HCT116 (cell line): ENCODE results near the gene SPTBN1. TPM values are rescaled to one million over a fixed set of nuclear protein-coding genes. Genes with fewer than 3 reads are reported as not detected.

ENCODE experiments used
- ATAC-seq: fragments of 200-7000 bp; cut with Tn5 transposase; 2 replicates; pipeline ENCODE4 v1.9.1; 2020; ENCODE audit warnings: mild to moderate bottlenecking, moderate library complexity
- BruUV-seq: library from RNA; stranded (reverse); fragments of 400-500 nt; replicated peaks from 2 replicates; lab custom pipeline; 2021; lab: Mats Ljungman, UMichigan
- CTCF ChIA-PET: fragments of 300-600 bp; sonication (Branson Sonifier 250); formaldehyde crosslinking; loops from one replicate; lab custom pipeline; 2021; ENCODE audit warnings: antibody characterized with exemption; lab: Charles Lee
- POLR2A ChIA-PET: fragments of 300-600, 350-600 bp; sonication (Branson Sonifier 250); formaldehyde crosslinking; loops from one replicate; lab custom pipeline; 2021; ENCODE audit warnings: antibody characterized with exemption; lab: Charles Lee
- RAD21 ChIA-PET, 2 experiments: fragments of 300-600 bp; sonication (Branson Sonifier 250); formaldehyde crosslinking; loops; one replicate each; lab custom pipeline; 2023; ENCODE audit warnings: low total read pairs in 2 of 2; ENCODE audit not compliant: uncharacterized antibody in 2 of 2, unreplicated experiment in 2 of 2, low non-redundant PET in 1 of 2; lab: Charles Lee
- DNase-seq: peaks from one replicate; pipeline ENCODE4 v3.0.0-alpha.2; 2010; ENCODE audit warnings: low read depth, low spot score
- H2AFZ ChIP-seq: fragments of 200-600 bp; shearing (Covaris generic), sonication (generic); 2 replicates; pipeline ENCODE4 v1.6.1; 2017; ENCODE audit warnings: low read depth, mixed run types, mixed read lengths, antibody characterized with exemption, low read length; ENCODE audit not compliant: poor library complexity, severe bottlenecking
- H3K27ac ChIP-seq: 2 replicates; pipeline ENCODE4 v1.5.1; 2012; ENCODE audit warnings: low read depth, low read length
- H3K27me3 ChIP-seq: fragments of 200-600 bp; sonication (generic); 2 replicates; pipeline ENCODE4 v1.6.1; 2016; ENCODE audit warnings: mixed run types, low read length, mixed read lengths; ENCODE audit not compliant: insufficient read depth
- H3K36me3 ChIP-seq, 2 experiments: fragments of 200-500 bp in 1 of 2; fragments of 200-600 bp in 1 of 2; sonication (Bioruptor generic) in 1 of 2; sonication (generic) in 1 of 2; 2 replicates each; pipeline versions ENCODE4 v1.5.1 to v1.6.1; 2014 to 2016; ENCODE audit warnings: low read length in 2 of 2, inconsistent platforms in 1 of 2, mixed read lengths in 1 of 2, mixed run types in 1 of 2; ENCODE audit not compliant: insufficient read depth in 2 of 2, control insufficient read depth in 1 of 2
- H3K4me1 ChIP-seq, 2 experiments: fragments of 200-600 bp in 1 of 2; sonication (generic) in 1 of 2; 2 replicates each; pipeline versions ENCODE4 v1.5.1 to v1.6.1; 2012 to 2017; ENCODE audit warnings: low read length in 2 of 2, inconsistent platforms in 1 of 2, mild to moderate bottlenecking in 1 of 2, mixed read lengths in 1 of 2, mixed run types in 1 of 2, moderate library complexity in 1 of 2; ENCODE audit not compliant: insufficient read depth in 2 of 2, control insufficient read depth in 1 of 2
- H3K4me2 ChIP-seq: fragments of 200-600 bp; sonication (generic); 2 replicates; pipeline ENCODE4 v1.6.1; 2017; ENCODE audit warnings: mixed run types, low read length, mixed read lengths
- H3K4me3 ChIP-seq, 2 experiments: fragments of 200-600 bp in 1 of 2; sonication (generic) in 1 of 2; replicated peaks in 1 of 2; 2 replicates each; pipeline ENCODE4 v1.5.1; 2011 to 2016; ENCODE audit warnings: low read length in 2 of 2, control low read depth in 1 of 2, low read depth in 1 of 2, mild to moderate bottlenecking in 1 of 2, mixed read lengths in 1 of 2, mixed run types in 1 of 2
- H3K79me2 ChIP-seq: fragments of 200-600 bp; sonication (generic); 2 replicates; pipeline ENCODE4 v1.6.1; 2017; ENCODE audit warnings: mild to moderate bottlenecking, mixed run types, low read length, moderate library complexity, mixed read lengths; ENCODE audit not compliant: insufficient read depth
- H3K9ac ChIP-seq: fragments of 200-600 bp; sonication (generic); 2 replicates; pipeline ENCODE4 v1.6.1; 2016; ENCODE audit warnings: low read length, mixed read lengths
- H3K9me2 ChIP-seq: fragments of 200-600 bp; sonication (generic), shearing (Covaris generic); 2 replicates; pipeline ENCODE4 v1.6.1; 2017; ENCODE audit warnings: mixed run types, mild to moderate bottlenecking, moderate library complexity; ENCODE audit not compliant: insufficient read depth
- H3K9me3 ChIP-seq, 2 experiments: fragments of 200-500 bp in 1 of 2; fragments of 200-600 bp in 1 of 2; sonication (Bioruptor generic) in 1 of 2; sonication (generic) in 1 of 2; 2 replicates each; pipeline ENCODE4 v1.6.1; 2014 to 2017; ENCODE audit warnings: low read length in 2 of 2, mixed read lengths in 2 of 2, inconsistent platforms in 1 of 2, low read depth in 1 of 2, mild to moderate bottlenecking in 1 of 2, mixed run types in 1 of 2, moderate library complexity in 1 of 2; ENCODE audit not compliant: control insufficient read depth in 1 of 2, insufficient read depth in 1 of 2
- H4K20me1 ChIP-seq: fragments of 200-600 bp; sonication (generic), shearing (Covaris generic); 2 replicates; pipeline ENCODE4 v1.6.1; 2017; ENCODE audit warnings: mixed run types, mild to moderate bottlenecking, moderate library complexity; ENCODE audit not compliant: insufficient read depth
- CBX3 ChIP-seq: IDR thresholded peaks from 2 replicates; pipeline ENCODE4 v1.6.1; 2012; ENCODE audit warnings: low read depth
- CTCF ChIP-seq, 3 experiments: fragments of 200-600 bp in 1 of 3; sonication (generic) in 1 of 3; IDR thresholded peaks in 2 of 3; conservative IDR thresholded peaks in 1 of 3; 2 replicates each; pipeline ENCODE4 v1.5.1; 2012 to 2017; ENCODE audit warnings: low read depth in 2 of 3, low read length in 2 of 3, antibody characterized with exemption in 1 of 3, borderline replicate concordance in 1 of 3, control low read depth in 1 of 3, mild to moderate bottlenecking in 1 of 3, mixed read lengths in 1 of 3, mixed run types in 1 of 3, moderate library complexity in 1 of 3; ENCODE audit not compliant: insufficient read depth in 1 of 3
- EGR1 ChIP-seq: IDR thresholded peaks from 2 replicates; pipeline ENCODE4 v1.6.1; 2012; ENCODE audit warnings: low read depth
- ELF1 ChIP-seq: IDR thresholded peaks from 2 replicates; pipeline ENCODE4 v1.6.1; 2012; ENCODE audit warnings: low read depth, borderline replicate concordance
- EZH2 ChIP-seq: fragments of 200-600 bp; sonication (generic); IDR thresholded peaks from 2 replicates; pipeline ENCODE4 v1.6.1; 2017; ENCODE audit warnings: antibody characterized with exemption, mixed run types
- EZH2phosphoT487 ChIP-seq: fragments of 200-600 bp; IDR thresholded peaks from 2 replicates; pipeline ENCODE4 v1.6.1; 2018; ENCODE audit warnings: antibody characterized with exemption, borderline replicate concordance
- FOSL1 ChIP-seq: IDR thresholded peaks from 2 replicates; pipeline ENCODE4 v1.6.1; 2012; ENCODE audit warnings: low read depth
- JUND ChIP-seq: IDR thresholded peaks from 2 replicates; pipeline ENCODE4 v1.6.1; 2012
- MAX ChIP-seq: IDR thresholded peaks from 2 replicates; pipeline ENCODE4 v1.6.1; 2012
- POLR2A ChIP-seq: IDR thresholded peaks from 2 replicates; pipeline ENCODE4 v1.7.0; 2011; ENCODE audit warnings: borderline replicate concordance; ENCODE audit not compliant: insufficient read depth, insufficient read length; ENCODE audit errors: extremely low read depth
- POLR2AphosphoS5 ChIP-seq: IDR thresholded peaks from 2 replicates; pipeline ENCODE4 v1.6.1; 2011; ENCODE audit warnings: mild to moderate bottlenecking, low read depth, low read length, moderate library complexity
- SIN3A ChIP-seq: IDR thresholded peaks from 2 replicates; pipeline ENCODE4 v1.6.1; 2012; ENCODE audit warnings: low read depth
- SP1 ChIP-seq: IDR thresholded peaks from 2 replicates; pipeline ENCODE4 v1.6.1; 2012; ENCODE audit warnings: low read depth
- SRF ChIP-seq: IDR thresholded peaks from 2 replicates; pipeline ENCODE4 v1.6.1; 2012; ENCODE audit warnings: low read depth
- YY1 ChIP-seq: IDR thresholded peaks from 2 replicates; pipeline ENCODE4 v1.6.1; 2011; ENCODE audit warnings: low read length, low read depth, moderate library complexity, mild to moderate bottlenecking; ENCODE audit not compliant: insufficient replicate concordance; ENCODE audit errors: extremely low read depth
- ZBTB33 ChIP-seq: IDR thresholded peaks from 2 replicates; pipeline ENCODE4 v1.6.1; 2011; ENCODE audit warnings: mild to moderate bottlenecking, low read length, moderate library complexity; ENCODE audit not compliant: insufficient replicate concordance; ENCODE audit errors: extremely low read depth
- ZFX ChIP-seq: fragments of 450-650 bp; IDR thresholded peaks from 2 replicates; pipeline ENCODE4 v1.6.1; 2017
- ZNF274 ChIP-seq: fragments of 200-500 bp; sonication (Bioruptor generic); IDR thresholded peaks from 2 replicates; pipeline ENCODE4 v1.6.1; 2014; ENCODE audit warnings: mild to moderate bottlenecking, low read depth, low read length, inconsistent platforms
- intact Hi-C: fragments of 100-400 bp; cut with micrococcal nuclease; formaldehyde crosslinking; loops from 2 replicates; pipeline ENCODE4 v1.10.0; 2022
- total RNA-seq: library from RNA; stranded (reverse); gene quantifications from one replicate; pipeline ENCODE4 v1.2.1, GENCODE V29; 2021; ENCODE audit not compliant: unreplicated experiment

The SPTBN1 gene
- total RNA-seq, 1 experiment from 2014 or later: 84.4 TPM

- no peaks in the 10 kb centered on the region for H3K9me2 ChIP-seq
- H3K4me2 ChIP-seq: no peak overlapping the region
- ATAC-seq (no peak), DNase-seq (no peak)
- no peak overlapping the region for H3K9ac ChIP-seq
- no peaks in the 10 kb centered on the region for H3K9me3 ChIP-seq
- no peaks in the 10 kb centered on the region for H4K20me1 ChIP-seq
- H3K36me3 ChIP-seq: no peaks in the 10 kb centered on the region
- no peak overlapping the region for H3K27ac ChIP-seq
- ChIA-PET CTCF (no interaction called here), RAD21 (no interaction called here), POLR2A (no interaction called here)
- no peaks in the 10 kb centered on the region for H3K79me2 ChIP-seq
- no peak overlapping the region for H3K4me3 ChIP-seq
- intact Hi-C loops: no loop called here
- TF ChIP-seq SP1: no peak
- TF ChIP-seq SIN3A: no peak
- no peak for TF ChIP-seq CBX3
- no peak for TF ChIP-seq EGR1
- no peak for TF ChIP-seq MAX
- no peak for TF ChIP-seq ZBTB33
- no peak for TF ChIP-seq POLR2AphosphoS5
- no peak for TF ChIP-seq JUND
- TF ChIP-seq YY1: no peak
- no peak for TF ChIP-seq ZFX
- TF ChIP-seq SRF: no peak
- TF ChIP-seq POLR2A: no peak
- no peak for TF ChIP-seq EZH2phosphoT487
- no peak for TF ChIP-seq ZNF274
- no peak for TF ChIP-seq ELF1
- TF ChIP-seq EZH2: no peak
- TF ChIP-seq CTCF (IDR thresholded peaks at IDR 0.05 in 2 of 3, conservative IDR thresholded peaks at IDR 0.05 in 1 of 3; ENCODE audit: borderline replicate concordance in 1 of 3, insufficient read depth in 1 of 3, low read depth in 2 of 3, low read length in 2 of 3): no peak
- no peak for TF ChIP-seq FOSL1
- no peaks in the 10 kb centered on the region for H3K27me3 ChIP-seq
- no peak overlapping the region for H2AFZ ChIP-seq
- no TSS peak for BruUV-seq
- H3K4me1 ChIP-seq: peaks cover 0 to 3% of the 10 kb centered on the region in 2 experiments; a peak in 2 of 4 replicates
Measured at GRCh38 chr2:54408288-54408687, 47.8 kb upstream of the SPTBN1 start.
